CD4-positive, alpha-beta T cell treated with Interferon gamma for 1 hour (primary cell): ENCODE data around the gene SP1.
A peak's percentile ranks its signal among the peaks of the same experiment; 100 is the strongest.
"Not testable (repeated sequence)": the region's sequence is repeated elsewhere in the genome, so short reads cannot be mapped to it uniquely, and the experiment has no call there.

Source experiments
- DNase-seq: peaks from one replicate; pipeline ENCODE4 v3.0.0-alpha.2; 2020

Gene SP1

GRCh38 chr12:53361638-53362037 is 18.3 kb upstream of the SP1 start:
- not testable (repeated sequence) for DNase-seq

- no peak for DNase-seq
These were observed 14.6 kb upstream of the SP1 start for GRCh38 chr12:53365245-53365904.

GRCh38 chr12:53373554-53374133 is 6.3 kb upstream of the SP1 start:
- DNase-seq, result not testable (repeated sequence)

- not testable (repeated sequence) for DNase-seq
These were observed 5.7 kb upstream of the SP1 start for GRCh38 chr12:53374277-53374676.

DNA sequence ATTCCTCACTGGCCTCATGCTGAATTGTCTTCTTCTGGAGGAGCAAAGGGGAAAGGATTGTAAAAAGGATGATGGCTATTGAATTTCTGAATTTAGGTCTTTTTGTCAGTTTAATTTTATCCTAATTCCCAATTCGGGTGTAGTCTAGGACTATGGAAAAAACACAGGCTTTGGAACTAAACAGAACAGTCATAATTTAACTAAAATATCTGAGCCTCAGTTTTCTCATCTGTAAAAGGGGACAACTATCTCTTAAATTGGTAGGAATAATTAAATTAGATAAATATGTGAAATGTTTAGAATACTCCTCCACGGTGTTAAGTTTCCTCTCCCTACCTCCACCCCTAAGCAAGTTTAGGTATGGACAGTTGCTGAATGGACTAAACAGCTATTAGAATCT is 3.2 kb upstream of the SP1 start:
- DNase-seq, result no peak

GRCh38 chr12:53378222-53378621 is 1.8 kb upstream of the SP1 start:
- DNase-seq, result no peak

- no peak for DNase-seq
These were observed 1.1 kb upstream of the SP1 start for GRCh38 chr12:53378724-53379388.

DNA sequence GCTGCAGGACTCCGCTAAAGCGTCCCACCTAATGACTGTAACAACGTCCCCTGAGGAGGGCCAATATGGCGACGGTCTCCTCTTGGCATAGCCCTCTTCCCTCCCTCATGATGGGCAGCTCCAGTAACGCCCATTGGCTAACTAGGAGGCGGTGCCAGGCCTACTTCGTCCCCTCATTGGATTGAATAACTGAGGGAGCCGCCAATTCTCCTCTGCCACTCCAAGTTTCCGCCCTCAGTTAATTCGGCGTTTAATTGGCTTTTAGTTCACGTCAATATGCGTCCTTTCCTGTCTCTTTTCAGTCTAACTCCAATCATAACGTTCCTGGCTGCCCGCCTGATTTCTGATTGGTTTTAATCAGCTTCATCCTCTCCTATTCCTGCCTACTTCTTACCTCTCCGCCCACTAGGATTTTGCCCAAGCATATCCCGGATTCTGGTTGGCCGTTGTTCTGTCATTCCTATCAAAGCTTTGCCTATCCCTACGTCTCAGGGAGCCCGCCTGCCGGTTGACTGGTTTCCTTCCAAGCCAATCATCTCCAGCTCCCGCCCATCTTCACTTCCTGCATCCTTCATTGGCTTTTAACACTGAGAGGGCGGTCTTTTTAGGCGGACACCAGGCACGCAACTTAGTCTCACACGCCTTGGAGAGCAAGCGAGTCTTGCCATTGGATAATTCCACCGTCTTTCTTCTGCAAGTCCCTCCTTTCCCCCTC is 430 bp upstream of the SP1 start:
- DNase-seq, result peak; percentile 100

GRCh38 chr12:53380794-53381730 is 1.1 kb downstream of the SP1 start:
- DNase-seq, result no peak

DNA sequence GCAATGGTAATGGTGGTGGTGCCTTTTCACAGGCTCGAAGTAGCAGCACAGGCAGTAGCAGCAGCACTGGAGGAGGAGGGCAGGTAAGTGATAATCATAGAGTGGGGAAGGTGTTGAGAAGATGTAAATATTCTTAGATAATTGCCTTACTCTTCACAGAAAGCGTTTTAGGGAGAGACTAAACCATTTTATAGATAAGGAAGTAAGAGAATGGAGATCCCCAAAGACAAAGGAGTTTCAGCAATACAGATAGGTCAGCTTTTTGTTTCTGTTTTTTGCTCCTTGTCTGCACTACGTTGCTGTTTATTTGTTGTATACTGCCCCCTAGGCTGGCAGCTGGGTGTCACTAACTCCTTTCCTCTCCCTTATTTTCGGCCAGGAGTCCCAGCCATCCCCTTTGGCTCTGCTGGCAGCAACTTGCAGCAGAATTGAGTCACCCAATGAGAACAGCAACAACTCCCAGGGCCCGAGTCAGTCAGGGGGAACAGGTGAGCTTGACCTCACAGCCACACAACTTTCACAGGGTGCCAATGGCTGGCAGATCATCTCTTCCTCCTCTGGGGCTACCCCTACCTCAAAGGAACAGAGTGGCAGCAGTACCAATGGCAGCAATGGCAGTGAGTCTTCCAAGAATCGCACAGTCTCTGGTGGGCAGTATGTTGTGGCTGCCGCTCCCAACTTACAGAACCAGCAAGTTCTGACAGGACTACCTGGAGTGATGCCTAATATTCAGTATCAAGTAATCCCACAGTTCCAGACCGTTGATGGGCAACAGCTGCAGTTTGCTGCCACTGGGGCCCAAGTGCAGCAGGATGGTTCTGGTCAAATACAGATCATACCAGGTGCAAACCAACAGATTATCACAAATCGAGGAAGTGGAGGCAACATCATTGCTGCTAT is 2.0 kb downstream of the SP1 start:
- peak; percentile 50 for DNase-seq

- DNase-seq, result no peak
These were observed 3.3 kb downstream of the SP1 start for GRCh38 chr12:53383258-53383657.

DNA sequence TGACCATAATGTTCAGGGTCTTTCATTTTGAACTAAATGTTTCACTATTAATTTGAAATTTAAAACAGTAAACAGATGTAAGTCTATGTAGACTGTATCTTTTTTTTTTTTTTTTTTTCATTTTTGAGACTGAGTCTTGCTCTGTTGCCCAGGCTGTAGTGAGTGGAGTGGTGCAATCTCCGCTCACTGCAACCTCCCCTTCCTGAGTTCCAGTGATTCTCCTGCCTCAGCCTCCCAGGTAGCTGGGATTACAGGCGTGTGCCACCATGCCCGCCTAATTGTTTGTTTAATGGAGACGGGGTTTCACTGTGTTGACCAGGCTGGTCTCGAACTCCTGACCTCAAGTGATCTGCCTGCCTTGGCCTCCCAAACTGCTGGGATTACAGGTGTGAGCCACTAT is 6.4 kb downstream of the SP1 start:
- not testable (repeated sequence) for DNase-seq

GRCh38 chr12:53388932-53389331 is 9.0 kb downstream of the SP1 start:
- DNase-seq, result no peak

DNA sequence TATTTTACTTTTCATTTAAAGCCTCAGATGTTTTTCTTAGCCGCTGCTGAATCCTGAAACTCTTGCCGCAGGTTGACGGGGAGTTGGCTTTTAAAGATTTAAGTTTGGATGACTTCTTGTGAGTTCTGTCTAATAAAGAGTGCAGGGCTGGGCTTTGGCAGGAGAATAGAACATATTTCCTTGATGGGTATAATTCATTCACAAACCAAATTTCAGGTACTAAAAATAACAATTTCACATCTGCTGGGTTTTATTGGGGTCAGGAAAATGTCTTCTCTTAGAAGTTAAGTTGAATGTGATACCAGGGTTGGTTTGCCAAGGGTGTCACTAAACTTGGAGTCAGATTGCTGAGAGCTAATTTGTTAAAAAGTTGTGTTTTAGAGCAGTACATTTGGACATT is 9.7 kb downstream of the SP1 start:
- DNase-seq, result no peak

DNA sequence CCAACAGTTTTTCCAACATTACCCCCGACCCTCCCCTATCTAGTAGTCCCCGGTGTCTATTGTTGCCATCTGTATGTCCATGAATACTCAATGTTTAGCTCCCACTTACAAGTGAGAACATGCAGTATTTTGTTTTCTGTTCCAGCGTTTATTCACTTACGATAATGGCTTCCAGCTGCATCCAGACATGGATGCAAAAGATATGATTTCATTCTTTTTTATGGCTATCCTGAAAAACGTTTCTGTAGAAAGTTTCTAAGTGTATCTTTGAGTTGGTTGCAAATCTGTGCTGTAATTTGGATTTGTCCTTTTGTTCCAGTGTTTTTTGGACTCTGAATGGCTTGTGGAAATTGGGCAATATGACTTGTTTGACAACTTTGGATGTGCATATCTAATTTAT is 11.7 kb downstream of the SP1 start:
- DNase-seq, result no peak

- no peak for DNase-seq
These were observed 19.9 kb downstream of the SP1 start for GRCh38 chr12:53399896-53400295.

DNA sequence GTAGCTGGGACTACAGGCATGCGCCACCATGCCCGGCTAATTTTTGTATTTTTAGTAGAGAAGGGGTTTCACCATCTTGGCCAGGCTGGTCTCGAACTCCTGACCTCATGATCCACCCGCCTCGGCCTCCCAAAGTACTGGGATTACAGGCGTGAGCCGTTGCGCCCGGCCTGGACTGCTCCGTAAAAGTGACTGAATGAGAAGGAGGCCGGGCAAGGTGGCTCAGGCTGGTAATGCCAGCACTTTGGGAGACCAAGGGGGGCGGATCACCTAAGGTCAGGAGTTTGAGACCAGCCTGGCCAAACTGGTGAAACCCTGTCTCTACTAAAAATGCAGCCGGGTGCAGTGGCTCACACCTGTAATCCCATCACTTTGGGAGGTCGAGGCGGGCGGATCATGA is 22.4 kb downstream of the SP1 start:
- not testable (repeated sequence) for DNase-seq

- DNase-seq, result no peak
These were observed 22.9 kb downstream of the SP1 start for GRCh38 chr12:53402871-53403270.

DNA sequence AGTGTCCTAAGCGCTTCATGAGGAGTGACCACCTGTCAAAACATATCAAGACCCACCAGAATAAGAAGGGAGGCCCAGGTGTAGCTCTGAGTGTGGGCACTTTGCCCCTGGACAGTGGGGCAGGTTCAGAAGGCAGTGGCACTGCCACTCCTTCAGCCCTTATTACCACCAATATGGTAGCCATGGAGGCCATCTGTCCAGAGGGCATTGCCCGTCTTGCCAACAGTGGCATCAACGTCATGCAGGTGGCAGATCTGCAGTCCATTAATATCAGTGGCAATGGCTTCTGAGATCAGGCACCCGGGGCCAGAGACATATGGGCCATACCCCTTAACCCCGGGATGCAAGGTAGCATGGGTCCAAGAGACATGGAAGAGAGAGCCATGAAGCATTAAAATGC is 31.0 kb downstream of the SP1 start:
- DNase-seq, result no peak

DNA sequence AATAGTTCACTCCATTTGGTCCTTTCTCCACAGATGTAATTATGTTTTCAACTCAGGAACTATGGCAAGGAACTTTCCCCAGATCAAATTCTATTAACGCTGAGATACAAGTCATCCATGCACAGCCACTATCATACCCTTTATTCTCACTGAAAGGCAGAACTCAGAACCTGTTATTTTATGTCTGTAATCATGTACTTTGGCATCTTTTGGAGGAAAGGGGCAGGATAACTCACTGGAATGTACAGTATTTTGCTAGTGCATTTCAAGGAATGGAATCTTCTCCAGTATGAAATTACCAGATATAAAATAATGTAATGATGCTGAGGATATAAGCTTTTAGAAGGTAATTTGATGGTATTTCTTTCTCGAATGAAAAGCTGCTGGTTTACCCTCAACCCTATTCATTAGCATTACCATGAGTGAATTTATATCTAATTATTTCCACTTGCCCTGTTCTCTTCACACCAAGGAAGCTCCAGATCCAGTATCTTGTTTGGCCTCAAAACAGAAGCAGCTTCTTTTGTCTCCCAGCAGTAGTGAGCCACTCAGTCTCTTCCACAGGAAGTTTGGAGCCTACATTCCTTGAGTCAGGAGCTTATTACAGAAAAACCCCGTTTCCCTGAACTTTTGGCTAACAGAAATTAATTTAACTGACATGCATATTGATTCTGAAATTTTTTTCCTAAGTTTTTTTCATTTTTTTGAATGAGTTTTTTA is 33.7 kb downstream of the SP1 start:
- DNase-seq, result no peak
